ENCODE results near the gene ATP12A. TPM values are rescaled to one million over a fixed set of nuclear protein-coding genes. Genes with fewer than 3 reads are reported as not detected.

The ATP12A gene
- total RNA-seq, 2 experiments from 2014 or later, result 0.07 to 0.10 TPM

DNA sequence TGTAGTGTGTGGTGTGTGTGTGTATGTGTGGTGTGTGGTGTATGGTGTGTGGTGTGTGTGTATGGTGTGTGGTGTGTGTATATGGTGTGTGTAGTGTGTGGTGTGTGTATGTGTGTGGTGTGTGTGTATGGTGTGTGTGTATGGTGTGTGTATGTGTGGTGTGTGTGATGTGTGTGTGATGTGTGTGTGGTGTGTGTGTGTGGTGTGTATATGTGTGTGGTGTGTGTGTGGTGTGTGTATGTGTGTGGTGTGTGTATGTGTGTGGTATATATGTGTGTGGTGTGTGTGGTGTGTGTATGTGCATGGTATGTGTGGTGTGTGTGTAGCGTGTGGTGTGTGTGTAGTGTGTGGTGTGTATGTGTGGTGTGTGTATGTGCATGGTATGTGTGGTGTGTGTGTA, 1.7 kb downstream of the ATP12A start:
- ChIA-PET CTCF (interaction anchor here (0.9 to 1.7 kb wide), 8 partner anchors 8 to 96 kb away, joined by 3 to 14 read pairs (median 4); no protein-coding TSS in a partner anchor), POLR2A (no interaction called here)
- H3K9me3 Mint-ChIP-seq, result no peaks in the 10 kb centered on the region
- peaks cover 30% of the 10 kb centered on the region for H3K4me1 Mint-ChIP-seq (ENCODE audit: low read depth)
- H3K4me3 Mint-ChIP-seq, result no peak overlapping the region
- no peaks in the 10 kb centered on the region for H3K36me3 Mint-ChIP-seq
- intact Hi-C loops (cut with micrococcal nuclease), result loop anchor here (5.0 kb wide), 2 partner anchors 315 to 410 kb away; no protein-coding TSS in a partner anchor
- H3K27me3 Mint-ChIP-seq, result peaks cover 36% of the 10 kb centered on the region
- no peak overlapping the region for H3K27ac Mint-ChIP-seq
- no peak for DNase-seq

DNA sequence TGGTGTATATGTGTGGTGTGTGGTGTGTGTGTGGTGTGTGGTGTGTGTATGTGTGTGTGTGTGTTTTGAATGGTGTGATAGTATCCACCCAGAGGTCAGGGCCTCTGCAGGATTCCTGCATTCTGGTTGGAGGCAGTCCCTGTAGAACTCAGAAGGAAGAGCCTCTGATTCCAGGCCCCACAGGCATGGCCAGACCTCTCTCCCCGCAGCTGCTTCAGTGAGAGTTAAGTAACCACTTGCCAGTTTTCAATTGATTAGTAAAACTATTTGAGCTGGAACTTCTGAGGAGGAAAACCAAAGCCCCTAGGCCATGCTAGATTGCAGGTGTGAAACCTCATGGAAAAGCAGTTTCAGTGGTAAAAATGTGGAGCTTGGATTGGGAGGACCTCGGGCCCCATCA, 2.1 kb downstream of the ATP12A start:
- H3K4me3 Mint-ChIP-seq, result no peak overlapping the region
- H3K4me1 Mint-ChIP-seq (ENCODE audit: low read depth), result peaks cover 30% of the 10 kb centered on the region
- no peak overlapping the region for H3K27ac Mint-ChIP-seq
- no peak for DNase-seq
- H3K27me3 Mint-ChIP-seq, result peaks cover 35% of the 10 kb centered on the region
- CTCF ChIA-PET, result interaction anchor here (0.7 to 1.7 kb wide), 11 partner anchors 8 to 313 kb away, joined by 3 to 16 read pairs (median 4); no protein-coding TSS in a partner anchor
- intact Hi-C loops (cut with micrococcal nuclease), result loop anchor here (5.0 kb wide), 2 partner anchors 315 to 410 kb away; no protein-coding TSS in a partner anchor
- POLR2A ChIA-PET, result interaction anchor here (0.6 kb wide), 1 partner anchor 45 kb away, joined by 5 read pairs; no protein-coding TSS in a partner anchor
- no peaks in the 10 kb centered on the region for H3K36me3 Mint-ChIP-seq
- H3K9me3 Mint-ChIP-seq, result no peaks in the 10 kb centered on the region

DNA sequence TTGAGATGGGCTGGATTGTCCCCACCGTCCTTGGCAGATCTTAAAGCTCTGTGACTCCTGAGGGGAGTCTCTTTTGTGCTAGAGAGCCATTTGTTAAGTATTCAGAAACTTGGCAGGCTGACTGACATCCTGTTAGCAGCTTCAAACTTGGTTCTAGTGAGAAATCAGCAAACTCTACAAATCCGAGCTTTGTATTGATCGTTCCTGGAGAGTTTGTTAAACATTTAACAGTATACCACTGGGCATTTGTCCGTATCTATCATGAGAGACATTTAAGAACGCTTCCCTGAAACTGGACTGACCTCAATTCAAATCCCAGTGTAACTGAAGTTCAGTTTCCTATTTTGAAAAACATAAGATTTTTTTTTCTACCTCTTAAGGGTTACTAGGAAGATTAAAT, 3.1 kb downstream of the ATP12A start:
- intact Hi-C loops (cut with micrococcal nuclease), result loop anchor here (5.0 kb wide), 2 partner anchors 314 to 411 kb away; no protein-coding TSS in a partner anchor
- H3K27me3 Mint-ChIP-seq, result peaks cover 32% of the 10 kb centered on the region
- CTCF ChIA-PET, result interaction anchor here (0.5 to 1.7 kb wide), 14 partner anchors 9 to 312 kb away, joined by 3 to 16 read pairs (median 4); no protein-coding TSS in a partner anchor
- H3K27ac Mint-ChIP-seq, result no peak overlapping the region
- peaks cover 30% of the 10 kb centered on the region for H3K4me1 Mint-ChIP-seq (ENCODE audit: low read depth)
- H3K4me3 Mint-ChIP-seq, result no peak overlapping the region
- H3K36me3 Mint-ChIP-seq, result no peaks in the 10 kb centered on the region
- POLR2A ChIA-PET, result no interaction called here
- no peak for DNase-seq
- H3K9me3 Mint-ChIP-seq, result no peaks in the 10 kb centered on the region

DNA sequence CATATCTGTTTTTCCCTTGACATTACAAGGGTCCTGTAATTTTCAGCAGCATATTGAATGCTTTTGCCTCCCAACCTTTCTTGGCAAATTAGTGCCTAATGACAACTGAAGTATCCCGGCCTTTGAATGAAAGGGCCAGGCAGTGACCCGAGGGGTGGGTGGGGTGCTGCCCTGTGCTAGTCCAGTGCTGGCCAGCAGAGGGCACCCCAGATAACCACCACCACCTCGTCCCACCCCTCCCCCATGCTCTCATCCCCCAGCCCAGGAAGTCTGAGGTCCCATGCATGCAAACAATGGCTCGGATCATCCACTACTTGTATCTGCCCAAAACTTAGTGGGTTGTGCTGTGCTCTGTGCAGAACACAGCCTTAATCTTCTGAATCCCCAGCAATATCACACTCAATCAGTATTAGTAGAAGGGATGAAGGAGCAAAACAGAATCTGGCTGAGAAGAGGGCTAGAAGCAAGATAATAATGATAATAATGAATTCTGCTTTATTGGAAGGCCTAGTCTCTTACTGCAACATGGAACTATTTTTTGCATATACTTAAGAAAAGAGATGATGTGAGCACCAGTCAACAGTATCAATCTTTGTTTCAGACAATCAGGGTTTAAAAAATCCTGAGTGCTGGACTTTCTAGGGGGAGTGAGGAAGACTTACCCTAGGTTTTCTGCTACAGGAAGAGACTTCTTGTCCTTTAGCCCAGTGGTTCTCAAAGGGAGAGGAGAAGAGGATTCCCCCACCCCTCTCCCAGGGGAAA, 3.8 kb downstream of the ATP12A start:
- POLR2A ChIA-PET, result no interaction called here

DNA sequence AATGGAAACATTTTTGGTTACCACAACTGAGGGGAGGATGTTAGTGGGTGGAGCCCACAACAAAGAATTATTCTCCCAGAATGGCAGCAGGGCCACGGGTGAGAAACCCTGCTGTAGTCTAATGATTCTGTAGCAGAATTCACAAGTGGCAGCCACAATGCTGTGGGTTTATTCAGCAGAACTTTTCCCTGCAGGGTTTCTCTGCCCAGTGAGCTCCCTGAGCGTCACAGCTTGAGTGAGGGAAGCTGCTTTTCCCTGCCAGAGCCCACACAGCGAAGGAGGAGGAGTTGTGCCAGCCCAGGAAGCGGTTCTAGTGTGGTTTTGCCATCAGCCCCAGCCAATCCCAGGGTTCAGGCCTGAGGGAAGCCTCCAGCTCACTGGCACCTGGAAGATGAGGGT, 4.4 kb downstream of the ATP12A start:
- POLR2A ChIA-PET, result no interaction called here

More for the DNA sequence above, 3.8 kb downstream of the ATP12A start:
- peaks cover 30% of the 10 kb centered on the region for H3K4me1 Mint-ChIP-seq (ENCODE audit: low read depth)
- H3K9me3 Mint-ChIP-seq, result no peaks in the 10 kb centered on the region
- H3K4me3 Mint-ChIP-seq, result peak overlapping the region; percentile 23
- H3K36me3 Mint-ChIP-seq, result no peaks in the 10 kb centered on the region
- intact Hi-C loops (cut with micrococcal nuclease), result loop anchor here (1.0 to 5.0 kb wide), 4 partner anchors 25 to 412 kb away; no protein-coding TSS in a partner anchor
- DNase-seq, result peak; percentile 79
- H3K27ac Mint-ChIP-seq, result no peak overlapping the region
- peaks cover 34% of the 10 kb centered on the region for H3K27me3 Mint-ChIP-seq
- CTCF ChIA-PET, result interaction anchor here (1.0 to 2.1 kb wide), 13 partner anchors 9 to 312 kb away, joined by 3 to 16 read pairs (median 6); no protein-coding TSS in a partner anchor

DNA sequence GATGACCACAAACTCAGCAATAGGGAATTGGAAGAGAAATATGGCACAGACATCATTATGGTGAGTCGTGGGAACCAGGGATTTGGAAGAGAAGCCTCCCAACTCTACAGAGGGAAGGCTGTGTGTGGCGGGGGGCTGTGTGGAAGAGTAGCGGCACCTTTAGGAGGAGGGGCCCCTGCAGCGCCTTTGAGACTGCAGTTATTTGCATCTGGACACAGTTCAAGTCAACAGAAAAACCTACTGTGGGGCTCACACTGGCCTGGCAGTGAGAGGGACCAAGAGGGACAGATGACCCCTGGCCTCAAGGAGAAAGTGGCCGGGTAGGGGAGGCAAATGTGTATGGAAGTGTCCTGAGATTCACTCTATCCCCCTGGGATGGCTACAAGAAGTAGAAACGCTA, 5.1 kb downstream of the ATP12A start:
- H3K4me1 Mint-ChIP-seq (ENCODE audit: low read depth), result peaks cover 25% of the 10 kb centered on the region
- ChIA-PET CTCF (interaction anchor here (0.7 to 2.1 kb wide), 8 partner anchors 8 to 105 kb away, joined by 3 to 13 read pairs (median 6); no protein-coding TSS in a partner anchor), POLR2A (no interaction called here)
- H3K4me3 Mint-ChIP-seq, result no peak overlapping the region
- intact Hi-C loops (cut with micrococcal nuclease), result loop anchor here (2.0 kb wide), 1 partner anchor 23 kb away; no protein-coding TSS in a partner anchor
- no peaks in the 10 kb centered on the region for H3K9me3 Mint-ChIP-seq
- peaks cover 35% of the 10 kb centered on the region for H3K27me3 Mint-ChIP-seq
- DNase-seq, result no peak
- H3K27ac Mint-ChIP-seq, result no peak overlapping the region
- H3K36me3 Mint-ChIP-seq, result no peaks in the 10 kb centered on the region

More for the DNA sequence above, 4.4 kb downstream of the ATP12A start:
- Mint-ChIP-seq H3K4me3 (no peak overlapping the region), H3K9me3 (no peaks in the 10 kb centered on the region), H3K4me1 (ENCODE audit: low read depth) (peaks cover 29% of the 10 kb centered on the region), H3K36me3 (no peaks in the 10 kb centered on the region), H3K27me3 (peaks cover 33% of the 10 kb centered on the region), H3K27ac (no peak overlapping the region)
- intact Hi-C loops (cut with micrococcal nuclease), result loop anchor here (1.0 to 5.0 kb wide), 4 partner anchors 24 to 412 kb away; no protein-coding TSS in a partner anchor
- CTCF ChIA-PET, result interaction anchor here (0.6 to 2.1 kb wide), 10 partner anchors 8 to 320 kb away, joined by 3 to 13 read pairs (median 5); no protein-coding TSS in a partner anchor
- peak; percentile 49 for DNase-seq

DNA sequence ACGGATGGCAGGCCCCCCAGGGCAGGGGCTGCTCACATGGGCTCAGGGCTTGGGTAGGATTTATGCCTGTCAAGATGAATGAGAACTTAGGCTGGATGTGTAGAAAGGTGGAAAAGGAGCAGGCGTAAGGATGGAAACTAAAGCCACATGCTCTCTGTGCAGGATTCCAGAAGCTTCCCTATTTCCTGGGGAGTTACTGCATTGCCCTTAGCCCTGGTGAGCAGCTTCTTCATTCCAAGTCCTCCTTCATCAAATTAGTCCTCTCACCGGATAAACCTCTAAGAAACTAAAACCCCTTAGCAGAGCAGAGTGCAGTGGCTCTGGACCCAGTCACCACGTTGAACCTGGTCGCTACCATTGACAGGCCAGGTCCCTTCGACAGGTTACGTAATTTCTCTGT, 7.4 kb downstream of the ATP12A start:
- H3K9me3 Mint-ChIP-seq, result no peaks in the 10 kb centered on the region
- no peak overlapping the region for H3K4me3 Mint-ChIP-seq
- H3K36me3 Mint-ChIP-seq, result no peaks in the 10 kb centered on the region
- no peak for DNase-seq
- peaks cover 25% of the 10 kb centered on the region for H3K4me1 Mint-ChIP-seq (ENCODE audit: low read depth)
- H3K27me3 Mint-ChIP-seq, result peaks cover 45% of the 10 kb centered on the region
- H3K27ac Mint-ChIP-seq, result no peak overlapping the region
- ChIA-PET POLR2A (no interaction called here), CTCF (interaction anchor here (0.6 to 0.7 kb wide), 2 partner anchors 9 to 10 kb away, joined by 3 to 5 read pairs; no protein-coding TSS in a partner anchor)
- intact Hi-C loops (cut with micrococcal nuclease), result no loop called here

DNA sequence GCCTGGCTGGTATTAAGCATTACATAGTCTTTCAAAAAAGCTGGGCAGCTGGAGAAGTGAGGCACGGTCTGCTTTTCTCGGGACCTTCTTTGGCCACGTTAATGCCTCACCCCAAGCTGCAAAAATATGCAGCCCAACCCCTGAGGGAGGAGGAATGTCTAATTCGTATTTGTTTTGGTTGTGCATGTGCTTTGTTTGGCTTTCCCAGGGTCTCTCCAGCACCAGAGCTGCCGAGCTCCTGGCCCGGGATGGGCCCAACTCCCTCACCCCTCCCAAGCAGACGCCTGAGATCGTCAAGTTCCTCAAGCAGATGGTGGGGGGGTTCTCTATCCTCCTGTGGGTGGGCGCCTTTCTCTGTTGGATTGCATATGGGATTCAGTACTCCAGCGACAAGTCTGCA, 7.9 kb downstream of the ATP12A start:
- no peak overlapping the region for H3K4me3 Mint-ChIP-seq
- ChIA-PET POLR2A (no interaction called here), CTCF (no interaction called here)
- intact Hi-C loops (cut with micrococcal nuclease), result no loop called here
- H3K27me3 Mint-ChIP-seq, result peaks cover 48% of the 10 kb centered on the region
- H3K9me3 Mint-ChIP-seq, result no peaks in the 10 kb centered on the region
- no peak overlapping the region for H3K27ac Mint-ChIP-seq
- no peaks in the 10 kb centered on the region for H3K36me3 Mint-ChIP-seq
- DNase-seq, result no peak
- H3K4me1 Mint-ChIP-seq (ENCODE audit: low read depth), result peaks cover 25% of the 10 kb centered on the region

DNA sequence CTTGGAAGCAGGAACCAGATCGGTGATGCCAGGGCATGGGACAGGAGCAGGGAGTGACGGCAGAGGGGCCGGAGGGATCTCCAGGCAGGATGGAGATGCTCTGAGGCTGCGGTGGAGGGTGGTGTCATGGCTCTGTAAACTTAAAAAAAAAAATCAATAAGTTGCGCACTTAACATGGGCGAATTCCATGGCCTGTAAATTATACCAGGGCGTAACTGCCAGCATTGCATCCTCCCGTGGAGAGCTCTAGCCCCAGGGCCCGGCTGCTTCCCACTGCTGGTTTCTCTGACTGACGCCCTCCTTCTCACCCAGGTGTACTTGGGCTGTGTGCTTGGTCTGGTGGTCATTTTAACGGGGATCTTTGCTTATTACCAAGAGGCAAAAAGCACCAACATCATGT, 8.7 kb downstream of the ATP12A start:
- Mint-ChIP-seq H3K27ac (no peak overlapping the region), H3K27me3 (peaks cover 53% of the 10 kb centered on the region), H3K4me3 (no peak overlapping the region), H3K36me3 (no peaks in the 10 kb centered on the region), H3K4me1 (ENCODE audit: low read depth) (peaks cover 21% of the 10 kb centered on the region), H3K9me3 (no peaks in the 10 kb centered on the region)
- DNase-seq, result no peak
- CTCF ChIA-PET, result no interaction called here
- intact Hi-C loops (cut with micrococcal nuclease), result no loop called here
- POLR2A ChIA-PET, result no interaction called here

DNA sequence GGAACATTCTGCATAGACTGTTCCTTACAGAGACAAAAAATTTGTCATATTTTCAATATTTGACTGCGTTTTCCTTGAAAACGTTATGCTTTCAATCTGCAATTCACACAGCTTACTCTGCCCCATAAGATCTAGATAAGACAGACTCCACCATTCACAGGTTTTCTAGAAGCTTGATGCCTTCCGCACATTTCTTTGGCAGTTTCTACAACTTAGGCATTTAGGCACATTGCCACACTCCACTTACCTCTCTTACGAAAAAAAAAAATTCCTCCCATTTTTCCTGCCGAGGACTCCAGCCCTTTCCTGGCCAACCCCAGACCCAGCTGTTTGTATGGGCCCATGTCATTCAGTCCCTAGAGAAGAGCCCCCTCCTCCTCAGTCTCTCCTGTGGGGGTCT, 11.2 kb downstream of the ATP12A start:
- CTCF ChIA-PET, result interaction anchor here (0.6 to 4.2 kb wide), 5 partner anchors 8 to 1719 kb away, joined by 3 to 74 read pairs (median 31); no protein-coding TSS in a partner anchor
- Mint-ChIP-seq H3K9me3 (no peaks in the 10 kb centered on the region), H3K27me3 (peaks cover 57% of the 10 kb centered on the region), H3K36me3 (no peaks in the 10 kb centered on the region), H3K27ac (no peak overlapping the region), H3K4me1 (ENCODE audit: low read depth) (peaks cover 6% of the 10 kb centered on the region), H3K4me3 (no peak overlapping the region)
- POLR2A ChIA-PET, result interaction anchor here (0.6 kb wide), 1 partner anchor 9 kb away, joined by 3 read pairs; no protein-coding TSS in a partner anchor
- intact Hi-C loops (cut with micrococcal nuclease), result no loop called here
- no peak for DNase-seq

DNA sequence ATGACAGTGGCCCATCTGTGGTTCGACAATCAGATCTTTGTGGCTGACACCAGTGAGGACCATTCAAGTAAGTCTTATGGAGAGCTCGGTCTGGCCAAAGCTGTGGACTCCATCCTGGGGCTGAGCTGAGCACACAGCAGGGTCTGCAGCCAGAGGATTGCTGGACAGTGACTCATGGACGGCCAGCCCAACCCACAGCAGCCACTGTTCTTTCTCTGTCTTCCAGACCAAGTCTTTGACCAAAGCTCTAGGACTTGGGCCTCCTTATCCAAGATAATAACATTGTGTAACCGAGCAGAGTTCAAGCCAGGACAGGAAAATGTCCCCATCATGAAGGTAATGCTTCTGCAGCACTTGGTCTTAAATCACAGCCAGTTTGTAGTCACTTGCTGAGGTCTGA, 12.4 kb downstream of the ATP12A start:
- no peak for DNase-seq
- H3K36me3 Mint-ChIP-seq, result no peaks in the 10 kb centered on the region
- H3K4me3 Mint-ChIP-seq, result no peak overlapping the region
- peaks cover 6% of the 10 kb centered on the region for H3K4me1 Mint-ChIP-seq (ENCODE audit: low read depth)
- ChIA-PET POLR2A (no interaction called here), CTCF (interaction anchor here (0.7 to 4.2 kb wide), 14 partner anchors 8 to 99 kb away, joined by 3 to 74 read pairs (median 6); partner anchors contain the start of gene ATP12A)
- H3K27ac Mint-ChIP-seq, result no peak overlapping the region
- H3K27me3 Mint-ChIP-seq, result peaks cover 50% of the 10 kb centered on the region
- intact Hi-C loops (cut with micrococcal nuclease), result no loop called here
- no peaks in the 10 kb centered on the region for H3K9me3 Mint-ChIP-seq

DNA sequence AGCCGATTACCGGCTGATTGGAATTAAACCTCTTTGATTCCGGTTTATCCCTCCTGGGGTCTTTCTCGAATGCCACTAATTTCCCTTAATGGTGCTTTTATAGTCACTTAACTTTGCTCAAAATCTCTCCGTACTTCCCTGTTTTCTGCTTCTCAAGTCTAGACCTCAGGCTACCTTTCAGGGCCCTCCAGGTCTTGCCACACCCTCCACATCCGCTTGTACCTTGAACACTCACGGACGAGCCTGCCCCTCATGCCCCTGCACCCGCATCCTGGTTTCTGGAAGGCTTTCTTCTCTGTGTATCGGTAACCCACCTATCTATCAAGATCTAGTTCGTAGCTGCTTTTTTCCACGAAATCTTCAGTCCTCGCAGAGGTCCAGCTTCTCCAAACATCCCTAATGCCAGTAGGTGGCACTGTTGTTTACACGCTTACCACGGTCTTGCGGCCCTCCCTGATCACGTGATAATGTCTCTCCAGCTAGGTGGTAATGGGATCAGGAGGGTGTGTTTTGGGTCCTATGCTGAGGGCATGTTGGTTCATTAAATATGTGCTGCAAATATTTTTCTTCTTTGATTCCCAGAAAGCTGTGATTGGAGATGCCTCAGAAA, 13.8 kb downstream of the ATP12A start:
- H3K4me1 Mint-ChIP-seq (ENCODE audit: low read depth), result peaks cover 6% of the 10 kb centered on the region
- CTCF ChIA-PET, result interaction anchor here (0.6 to 4.2 kb wide), 25 partner anchors 9 to 302 kb away, joined by 3 to 74 read pairs (median 5); partner anchors contain the start of gene ATP12A
- no peaks in the 10 kb centered on the region for H3K36me3 Mint-ChIP-seq
- no peak overlapping the region for H3K4me3 Mint-ChIP-seq
- DNase-seq, result peak; percentile 56
- H3K27ac Mint-ChIP-seq, result no peak overlapping the region
- intact Hi-C loops (cut with micrococcal nuclease), result loop anchor here (1.0 kb wide), 1 partner anchor 34 kb away; no protein-coding TSS in a partner anchor
- no peaks in the 10 kb centered on the region for H3K9me3 Mint-ChIP-seq
- peaks cover 51% of the 10 kb centered on the region for H3K27me3 Mint-ChIP-seq
- POLR2A ChIA-PET, result no interaction called here

All from activated CD4-positive, alpha-beta memory T cell treated with anti-CD3 and anti-CD28 coated beads for 36 hours (primary cell).